ENCODE measurements around the gene PSPH.

DNA sequence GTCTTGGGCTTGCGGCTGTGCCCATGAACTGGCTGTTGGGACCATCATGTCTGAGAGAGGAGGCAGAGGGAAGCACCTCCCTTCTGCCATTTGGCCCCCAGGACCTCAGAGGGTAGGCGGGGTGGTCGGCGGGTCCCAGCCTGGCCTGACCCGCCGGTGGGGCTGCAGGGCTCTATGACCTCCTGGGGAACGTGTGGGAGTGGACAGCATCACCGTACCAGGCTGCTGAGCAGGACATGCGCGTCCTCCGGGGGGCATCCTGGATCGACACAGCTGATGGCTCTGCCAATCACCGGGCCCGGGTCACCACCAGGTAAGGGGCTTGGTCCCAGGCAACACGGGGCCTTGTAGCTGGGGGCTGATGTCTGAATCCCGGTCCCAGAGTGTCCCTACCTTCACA, 27.0 kb upstream of the PSPH start:
- TF ChIP-seq, protein P1, sequence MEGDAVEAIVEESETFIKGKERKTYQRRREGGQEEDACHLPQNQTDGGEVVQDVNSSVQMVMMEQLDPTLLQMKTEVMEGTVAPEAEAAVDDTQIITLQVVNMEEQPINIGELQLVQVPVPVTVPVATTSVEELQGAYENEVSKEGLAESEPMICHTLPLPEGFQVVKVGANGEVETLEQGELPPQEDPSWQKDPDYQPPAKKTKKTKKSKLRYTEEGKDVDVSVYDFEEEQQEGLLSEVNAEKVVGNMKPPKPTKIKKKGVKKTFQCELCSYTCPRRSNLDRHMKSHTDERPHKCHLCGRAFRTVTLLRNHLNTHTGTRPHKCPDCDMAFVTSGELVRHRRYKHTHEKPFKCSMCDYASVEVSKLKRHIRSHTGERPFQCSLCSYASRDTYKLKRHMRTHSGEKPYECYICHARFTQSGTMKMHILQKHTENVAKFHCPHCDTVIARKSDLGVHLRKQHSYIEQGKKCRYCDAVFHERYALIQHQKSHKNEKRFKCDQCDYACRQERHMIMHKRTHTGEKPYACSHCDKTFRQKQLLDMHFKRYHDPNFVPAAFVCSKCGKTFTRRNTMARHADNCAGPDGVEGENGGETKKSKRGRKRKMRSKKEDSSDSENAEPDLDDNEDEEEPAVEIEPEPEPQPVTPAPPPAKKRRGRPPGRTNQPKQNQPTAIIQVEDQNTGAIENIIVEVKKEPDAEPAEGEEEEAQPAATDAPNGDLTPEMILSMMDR (IDR thresholded peaks at IDR 0.05), result no peak
- TF ChIP-seq POLR2A (IDR thresholded peaks at IDR 0.05), result no peak
